IPS DF 4.7 (cell line): ENCODE results near the gene CCDC85C.

ENCODE experiments used
- DNase-seq: peaks from one replicate; pipeline ENCODE4 v3.0.0-alpha.2; 2013; ENCODE audit warnings: low spot score; ENCODE audit errors: extremely low read depth

The CCDC85C gene

DNA sequence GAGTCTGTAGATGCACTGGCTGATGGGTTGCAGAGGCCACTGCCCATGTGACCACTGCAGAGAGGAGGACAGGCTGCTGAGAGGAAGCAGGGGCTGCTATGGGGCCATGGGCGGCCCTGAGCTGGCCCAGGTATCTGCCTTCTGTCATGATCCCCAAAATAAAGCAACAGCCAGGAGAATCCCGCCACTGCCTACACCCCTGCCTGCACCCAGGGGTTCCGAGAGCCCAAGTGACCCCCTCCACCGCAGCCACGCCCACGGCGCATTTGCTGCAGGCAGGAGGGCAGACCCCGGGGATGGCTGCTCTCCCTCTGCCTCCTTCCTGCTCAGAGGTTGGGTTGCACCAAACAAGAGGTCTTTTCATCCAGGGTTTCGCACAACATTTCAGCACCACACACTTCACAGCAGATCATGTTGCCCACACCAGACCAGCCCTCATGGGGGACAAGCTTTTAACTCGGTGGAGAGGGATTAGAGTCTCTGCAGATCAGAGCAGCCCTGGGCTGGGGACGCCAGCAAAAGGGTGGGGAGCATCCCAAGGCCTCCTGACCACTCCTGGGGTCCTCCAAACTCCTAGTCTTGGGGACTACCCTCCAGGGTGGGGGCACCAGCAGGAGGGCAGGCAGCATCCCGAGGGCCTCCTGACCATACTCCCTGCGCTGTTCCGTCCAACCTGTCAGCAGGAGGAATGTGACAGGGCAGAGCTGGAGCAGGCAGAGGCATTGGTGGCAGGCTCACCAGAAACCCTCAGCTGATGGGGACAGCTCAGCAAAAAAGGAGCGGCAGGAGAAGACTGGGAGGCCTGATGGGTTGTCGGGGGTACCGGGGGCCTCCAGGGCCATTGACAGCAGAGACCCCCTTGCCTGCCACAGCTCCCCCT lies 14.1 kb downstream of the CCDC85C start:
- no peak for DNase-seq

DNA sequence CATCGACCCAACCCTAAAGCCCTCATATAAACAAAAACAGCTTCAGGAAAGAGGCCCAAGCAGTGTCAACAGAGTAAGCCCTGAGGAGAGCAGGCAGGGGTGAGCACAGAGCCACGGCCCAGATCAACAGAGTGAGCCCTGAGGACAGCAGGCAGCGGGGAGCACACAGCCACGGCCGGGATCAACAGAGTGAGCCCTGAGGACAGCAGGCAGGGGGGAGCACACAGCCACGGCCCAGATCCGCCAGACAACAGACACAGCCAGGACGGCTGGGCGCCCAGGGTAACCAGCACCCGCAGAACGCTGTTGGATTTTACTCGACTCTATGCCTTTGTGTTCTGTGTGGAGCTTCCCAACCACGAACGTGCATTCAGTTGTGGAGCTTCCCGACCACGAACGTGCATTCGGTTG lies 15.0 kb downstream of the CCDC85C start:
- DNase-seq = no peak

DNA sequence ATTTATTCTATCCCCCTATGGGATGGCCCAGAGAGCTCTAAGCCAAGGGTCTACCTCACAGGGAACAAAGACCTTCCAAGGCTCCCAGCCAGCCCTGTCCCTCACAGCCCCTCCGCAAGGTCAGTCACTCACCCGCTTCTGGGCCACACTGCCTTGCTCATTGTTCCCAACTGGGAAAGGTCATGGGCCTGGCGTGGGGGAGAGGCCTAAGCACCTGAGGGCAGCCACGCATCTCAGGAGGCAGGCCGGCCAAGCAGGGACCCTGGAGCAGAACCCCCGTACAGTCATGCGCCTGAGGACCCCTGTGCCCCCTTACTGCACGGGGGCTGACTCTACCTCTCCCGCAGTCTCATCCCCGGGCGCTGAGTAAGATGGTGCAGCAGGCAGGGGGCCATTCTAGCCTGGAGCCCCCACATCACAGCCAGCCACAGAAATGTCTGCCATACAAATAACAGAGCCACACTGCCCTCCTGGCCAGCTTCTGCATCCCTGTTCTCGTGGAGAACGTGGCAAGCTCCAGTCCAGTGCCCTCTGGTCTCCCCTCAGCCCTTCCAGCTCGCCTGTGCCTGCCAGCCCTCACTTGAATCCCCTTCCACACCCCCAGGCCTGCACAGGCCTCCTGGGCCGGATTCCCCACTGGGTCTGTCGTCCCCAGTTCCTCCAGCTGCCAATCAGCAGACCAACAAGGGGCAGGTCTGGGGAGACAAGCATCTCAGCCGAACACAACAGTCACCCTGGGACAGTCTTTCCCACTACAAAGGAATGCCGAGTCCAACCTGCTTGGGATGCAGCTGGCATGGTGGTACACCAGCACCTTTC lies 16.3 kb downstream of the CCDC85C start:
- DNase-seq = no peak

DNA sequence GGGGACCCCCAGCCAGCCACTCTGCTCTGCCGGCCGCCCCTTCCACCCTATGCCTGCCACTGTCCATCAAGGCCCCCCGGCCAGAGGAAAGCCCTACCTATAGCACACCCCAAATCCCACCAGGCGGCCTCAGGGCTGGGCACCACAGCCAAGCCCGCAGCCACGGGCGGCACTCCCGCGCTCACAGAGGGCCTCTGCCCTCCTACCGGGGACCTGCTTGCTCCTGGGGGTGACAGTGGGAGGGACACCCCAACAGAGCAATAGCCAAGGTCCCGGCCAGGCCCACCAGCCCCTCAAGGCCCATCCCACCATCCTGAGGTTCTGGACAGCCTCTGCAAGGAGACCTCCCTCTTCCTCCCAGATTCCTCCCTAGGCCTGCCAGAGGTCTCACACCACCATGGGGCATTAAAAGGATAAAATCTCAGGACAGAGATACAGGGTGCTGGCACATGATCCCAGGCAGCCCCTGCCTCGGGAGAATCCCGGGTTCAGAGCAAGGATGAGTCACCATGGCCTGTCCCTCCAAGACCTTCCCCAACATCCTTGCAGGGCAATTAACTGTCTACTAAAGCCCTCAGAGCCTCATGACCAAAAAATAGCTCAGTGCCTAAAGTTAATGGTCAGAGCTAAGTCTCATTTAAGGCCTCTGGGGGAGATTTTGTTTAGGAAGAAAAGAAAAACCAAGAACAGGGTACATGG lies 17.1 kb downstream of the CCDC85C start:
- DNase-seq = no peak

DNA sequence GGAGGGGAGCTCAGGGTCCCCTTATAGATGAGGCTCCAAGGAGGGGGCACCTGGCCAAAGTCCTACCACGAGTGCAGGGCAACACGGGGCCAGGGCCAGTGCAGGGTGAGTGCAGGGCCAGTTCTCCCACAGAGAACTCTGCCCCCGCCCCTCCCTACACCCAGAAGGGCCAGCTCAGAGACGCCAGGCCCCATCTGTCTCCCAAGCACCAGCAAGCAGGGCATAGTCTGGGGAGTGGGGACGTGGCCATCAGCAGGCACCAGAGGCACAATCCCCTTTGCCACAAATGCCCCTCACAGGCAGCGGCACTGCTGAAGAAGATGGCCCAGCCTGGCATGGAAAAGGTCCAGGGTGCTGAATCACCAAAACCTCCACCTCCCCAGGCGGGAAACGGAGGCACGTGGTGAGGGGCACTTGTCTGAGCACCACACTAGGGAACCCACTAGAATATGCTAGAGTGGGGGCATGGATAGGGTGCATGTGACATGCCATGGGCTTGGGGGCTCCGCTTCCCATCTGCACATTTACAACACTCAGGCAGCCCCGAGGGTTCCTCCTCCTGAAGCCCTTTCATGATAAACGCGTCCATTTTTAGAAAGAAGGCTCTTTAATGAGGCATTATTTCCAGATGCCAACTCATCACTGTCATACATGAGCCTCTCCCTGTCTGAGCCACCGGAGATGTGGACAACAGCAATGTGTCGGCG lies 17.8 kb downstream of the CCDC85C start:
- DNase-seq = no peak

DNA sequence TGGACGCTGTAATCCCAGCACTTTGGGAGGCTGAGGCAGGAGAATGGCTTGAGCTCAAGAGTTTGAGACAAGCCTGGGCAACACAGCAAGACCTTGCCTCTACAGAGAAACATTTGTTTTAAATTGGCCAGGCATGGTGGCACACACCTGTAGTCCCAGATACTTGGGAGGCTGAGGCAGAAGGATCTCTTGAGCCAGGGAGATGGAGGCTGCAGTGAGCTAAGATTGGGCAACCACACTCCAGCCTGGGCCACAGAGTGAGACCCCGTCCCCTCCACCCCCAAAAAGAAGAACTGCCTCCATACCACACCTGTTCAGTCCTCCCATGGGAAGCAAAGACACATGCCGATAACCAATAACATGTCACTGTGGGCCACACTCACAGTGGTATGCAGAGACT lies 19.2 kb downstream of the CCDC85C start:
- no peak for DNase-seq

DNA sequence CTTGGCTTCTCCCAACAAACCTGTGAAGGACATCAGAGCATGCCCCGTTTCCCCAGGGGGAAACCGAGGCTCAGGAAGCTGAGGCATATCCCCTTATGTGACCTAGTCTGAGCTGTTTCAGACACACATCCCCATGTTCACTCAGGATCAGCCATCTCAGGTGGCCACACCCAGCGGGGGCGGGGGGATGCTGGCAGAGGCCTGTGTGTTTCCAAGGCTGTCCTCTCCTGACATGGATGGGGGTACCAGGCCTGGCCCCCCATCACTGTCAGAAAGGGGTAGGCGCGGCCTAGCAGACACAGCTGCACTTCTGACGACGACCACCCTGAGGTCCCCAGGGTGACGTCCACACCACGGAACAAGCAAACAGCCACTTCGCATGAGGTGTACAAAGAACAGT lies 22.1 kb downstream of the CCDC85C start:
- DNase-seq = no peak

DNA sequence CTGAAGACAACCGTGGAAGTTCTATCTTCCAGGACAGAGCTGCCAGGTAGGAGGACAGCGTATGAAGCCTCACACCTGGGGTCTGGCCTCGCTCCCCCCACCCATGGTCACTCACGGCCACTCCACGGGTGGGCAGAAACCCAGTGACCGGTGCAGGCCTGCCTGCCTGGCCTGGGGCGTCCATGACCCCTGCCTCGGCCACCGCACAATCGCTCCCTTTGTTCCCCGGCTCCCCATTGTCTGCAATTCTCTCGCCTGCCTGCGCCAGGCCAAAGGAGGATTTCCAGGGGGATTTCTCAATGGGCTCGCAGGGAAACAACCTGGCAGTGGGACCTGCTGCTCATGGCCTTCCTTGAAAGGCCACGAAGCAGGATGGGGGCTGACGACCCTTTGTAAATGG lies 22.6 kb downstream of the CCDC85C start:
- no peak for DNase-seq

DNA sequence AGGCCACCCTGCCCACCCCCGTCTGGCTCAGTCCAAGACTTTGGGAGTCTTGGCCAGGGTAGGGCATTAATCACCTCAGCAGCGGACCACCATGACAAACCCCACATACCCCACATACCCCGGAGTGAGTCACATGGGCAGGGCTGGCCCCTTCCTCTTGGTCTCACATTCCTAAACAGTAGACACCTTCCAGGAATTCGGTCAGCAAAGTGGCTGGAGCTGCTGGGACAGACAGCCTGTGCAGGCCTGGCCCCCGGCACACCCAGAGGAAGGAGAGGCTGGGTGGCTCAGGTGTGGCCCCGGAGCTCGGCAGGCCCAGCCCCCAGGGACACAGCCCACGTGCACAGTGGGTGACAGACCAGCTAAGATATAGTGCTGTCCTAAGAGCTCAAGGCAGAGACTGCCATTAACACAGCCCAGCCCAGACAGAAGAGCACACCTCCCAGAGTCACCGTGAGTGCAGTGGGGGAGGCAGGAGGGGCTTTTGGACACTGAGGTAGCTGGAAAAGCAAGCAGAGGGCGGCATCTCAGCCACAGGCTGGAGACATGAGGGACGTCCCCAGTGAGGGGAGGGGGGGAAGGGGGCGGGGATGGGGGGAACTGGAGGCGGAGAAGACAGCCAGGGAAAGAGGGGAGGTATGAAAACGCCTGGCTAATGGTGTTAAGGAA lies 24.0 kb downstream of the CCDC85C start:
- DNase-seq = no peak

DNA sequence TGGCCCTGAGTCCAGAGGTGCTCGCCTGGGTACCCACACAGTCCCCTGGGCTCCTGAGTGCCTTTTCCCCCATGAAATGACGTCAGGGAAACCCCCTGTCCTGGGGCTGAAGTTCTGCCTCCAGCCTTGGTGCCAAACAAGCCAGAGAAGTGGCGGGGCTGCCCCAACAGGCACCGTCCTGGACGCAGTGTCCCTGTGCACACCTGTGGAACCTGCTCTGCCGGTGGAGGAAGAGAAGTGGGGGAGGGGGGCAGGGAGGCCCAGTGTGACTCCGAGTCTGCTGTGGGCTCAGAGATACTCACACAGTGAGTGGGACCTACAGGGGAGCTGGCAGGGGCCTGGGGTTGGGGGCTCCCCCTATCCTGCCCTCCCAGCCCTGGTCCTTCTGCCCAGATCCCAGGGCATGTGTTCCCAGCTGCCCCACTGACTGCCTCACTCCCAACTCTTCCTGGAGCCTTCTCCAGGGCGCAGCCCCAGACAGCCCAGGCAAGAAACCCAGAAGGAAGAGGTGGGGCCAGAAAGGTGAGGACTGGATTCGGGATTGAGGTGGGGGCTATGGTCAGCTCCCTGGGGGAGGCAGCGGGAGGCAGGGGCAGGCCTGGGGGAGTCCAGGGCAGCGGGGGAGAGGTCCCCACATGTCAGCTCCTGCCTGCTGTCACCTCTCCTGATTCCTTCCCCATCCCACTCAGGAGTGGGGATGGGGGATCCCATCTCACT lies 24.7 kb downstream of the CCDC85C start:
- DNase-seq = no peak

DNA sequence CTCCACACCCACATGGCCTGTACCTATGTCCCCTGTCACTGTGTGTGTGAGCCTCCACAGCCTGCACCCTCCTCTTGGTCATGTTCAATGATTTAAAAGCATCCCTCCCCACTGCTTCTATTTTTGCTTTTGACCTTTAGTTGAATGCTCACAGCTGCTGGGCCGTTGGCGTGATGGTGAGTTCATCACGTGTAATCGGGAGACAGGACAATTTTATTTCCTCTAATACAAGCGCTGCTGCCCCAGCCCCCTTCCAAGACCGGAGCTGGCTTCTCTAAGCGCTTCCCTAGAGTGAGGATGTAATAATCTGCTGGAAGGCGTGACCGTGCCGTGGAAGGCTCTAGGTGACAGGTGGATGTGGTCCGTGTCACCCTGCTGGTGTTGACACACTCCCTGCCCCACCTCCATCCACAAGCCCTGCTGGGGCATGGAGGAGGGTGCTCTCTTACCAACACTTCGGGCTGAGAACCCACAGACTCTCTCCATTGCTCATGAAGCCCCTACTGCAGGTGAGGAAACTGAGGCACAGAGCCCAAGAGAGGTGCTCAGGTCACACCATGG lies 25.4 kb downstream of the CCDC85C start:
- DNase-seq = no peak

DNA sequence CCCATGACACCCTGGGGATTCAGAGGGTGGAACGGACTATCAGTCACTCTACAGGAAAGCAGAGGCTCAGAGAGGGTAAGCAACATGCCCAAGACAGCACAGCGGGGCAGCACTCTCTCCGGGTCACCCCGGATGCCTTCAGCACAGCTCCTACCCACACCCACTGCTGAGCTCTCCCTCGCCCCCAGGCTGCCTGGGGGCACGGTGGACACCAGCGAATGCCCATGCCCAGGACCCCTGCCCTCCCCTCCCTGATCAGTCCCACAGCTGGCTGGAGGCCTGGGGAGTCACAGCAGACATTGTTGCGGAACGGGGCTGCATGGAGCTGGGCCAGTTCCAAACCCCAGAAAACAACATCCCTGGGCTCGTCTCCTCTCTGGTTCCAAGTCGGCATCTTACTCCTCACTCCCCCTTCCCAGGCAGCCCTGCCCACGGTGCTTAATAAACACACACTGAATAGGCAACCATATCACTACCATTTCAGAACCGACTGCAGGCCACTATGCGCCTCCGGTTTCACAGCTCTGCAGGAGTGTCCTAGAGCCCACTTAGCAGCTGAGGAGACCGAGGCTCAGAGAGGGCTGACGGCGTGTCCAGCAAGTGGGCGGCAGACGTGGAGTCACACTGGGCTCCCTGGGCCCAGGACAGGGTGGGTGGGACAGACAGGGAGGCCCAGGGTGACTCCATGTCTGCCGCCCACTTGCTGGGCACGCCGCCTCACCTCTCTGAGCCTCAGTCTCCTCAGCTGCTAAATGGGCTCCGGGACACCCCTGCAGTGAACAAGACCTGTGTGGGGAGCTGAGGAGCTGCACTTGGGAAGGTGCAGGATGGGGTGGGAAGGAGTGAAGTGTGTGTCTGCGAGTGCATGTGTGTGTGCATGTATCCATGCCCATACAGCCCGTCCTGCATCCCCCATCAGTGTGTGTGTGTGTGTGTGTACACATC lies 27.0 kb downstream of the CCDC85C start:
- DNase-seq = no peak

DNA sequence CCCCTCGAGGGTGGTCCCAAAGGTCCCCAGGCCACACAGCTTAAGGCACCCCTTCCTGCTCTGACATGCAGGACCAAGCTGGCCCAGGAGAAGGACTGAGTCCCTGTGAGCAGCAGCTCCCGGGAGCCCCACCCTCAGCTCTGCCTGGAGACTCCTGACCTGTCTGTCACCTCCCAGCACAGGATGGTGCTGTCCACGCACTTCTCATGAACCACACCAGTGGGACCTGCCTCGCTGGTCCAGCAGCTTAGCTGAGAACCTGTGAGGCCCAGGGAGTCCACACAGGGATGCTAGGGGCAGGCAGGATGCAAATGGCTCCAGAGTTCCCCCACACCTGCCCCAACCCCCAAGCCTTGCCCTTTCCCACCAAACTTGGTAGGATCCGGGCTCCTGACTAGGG lies 27.7 kb downstream of the CCDC85C start:
- no peak for DNase-seq

DNA sequence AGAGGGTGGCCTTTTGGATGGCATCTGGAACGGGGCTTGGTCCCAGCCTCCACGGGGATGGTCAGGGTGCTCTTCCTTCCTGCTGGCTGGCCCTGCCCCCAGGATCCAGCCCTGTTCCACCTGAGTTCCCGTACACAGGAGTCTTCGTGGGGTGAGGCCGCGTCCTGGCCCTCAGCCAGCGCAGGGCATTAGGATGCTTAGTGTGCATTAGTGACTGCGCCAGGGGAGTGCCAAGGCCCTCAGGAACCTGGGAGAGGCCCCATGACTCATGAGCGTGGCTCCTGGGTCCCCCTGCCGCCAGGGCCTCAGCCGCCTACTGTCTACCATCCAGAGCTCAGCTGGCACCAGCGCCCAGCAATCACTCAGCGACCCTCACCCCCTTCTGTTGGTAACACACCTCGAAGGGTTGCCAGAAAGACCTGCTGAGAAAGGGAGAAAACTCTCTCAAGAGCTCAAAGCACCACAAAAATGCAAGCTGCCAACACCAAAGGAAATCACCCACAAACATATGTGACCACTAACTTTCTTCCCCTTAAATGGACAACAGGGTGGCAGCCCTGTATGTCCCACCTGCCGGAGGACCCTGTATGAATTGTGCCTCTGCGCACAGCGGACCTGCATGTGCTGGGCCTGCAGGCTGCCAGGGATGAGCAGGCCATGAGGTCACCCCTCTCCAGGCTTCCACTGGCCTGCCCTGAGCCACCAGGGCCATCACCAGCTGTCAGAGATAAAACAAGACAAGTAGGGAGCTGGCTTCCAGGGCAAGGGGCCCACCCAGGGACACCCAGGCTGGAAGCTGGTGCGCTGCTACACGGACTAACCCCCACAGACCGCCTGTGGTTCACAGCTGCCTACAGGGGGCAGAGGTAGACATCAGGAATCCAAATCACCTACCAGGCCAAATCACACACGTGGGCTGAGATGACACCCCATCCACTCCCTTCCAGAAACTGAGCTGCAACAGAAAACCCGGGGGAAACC lies 28.7 kb downstream of the CCDC85C start:
- DNase-seq = no peak

DNA sequence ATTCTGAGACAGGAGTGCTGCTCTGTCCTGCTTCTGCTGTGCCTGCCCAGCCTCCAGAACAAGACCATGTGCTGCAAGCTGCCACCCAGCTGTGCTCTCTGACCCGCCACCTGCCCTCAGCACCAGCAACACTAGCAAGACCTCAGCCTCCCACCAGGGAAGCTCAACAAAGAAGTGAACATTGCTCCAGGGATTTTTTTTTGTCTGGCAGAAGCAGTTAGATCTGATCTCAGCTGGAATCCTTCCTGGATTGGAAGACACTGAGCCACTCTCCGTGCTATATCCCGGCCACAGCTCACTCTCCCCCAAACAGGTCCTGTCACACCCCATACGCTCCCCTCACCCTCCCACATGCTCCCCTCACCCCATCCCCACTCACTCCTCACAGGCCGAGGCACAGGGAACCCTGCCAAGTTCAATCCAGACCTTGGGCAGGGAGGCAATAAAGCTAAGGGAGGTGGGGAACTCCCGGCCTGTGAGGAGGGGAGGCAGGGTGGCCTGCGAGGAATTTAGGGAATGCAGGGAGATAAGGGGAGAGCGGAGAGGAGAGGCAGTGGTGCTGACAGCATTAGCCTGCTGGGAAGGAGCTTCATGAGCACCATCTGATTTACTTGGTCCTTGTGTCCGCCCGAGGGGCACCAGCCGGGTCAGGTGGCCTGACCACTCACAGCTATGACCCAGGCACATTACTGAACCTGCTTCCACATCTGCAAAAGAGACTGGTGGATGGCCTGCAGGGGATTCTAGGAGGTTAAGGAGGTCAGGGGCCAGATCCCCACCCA lies 29.7 kb downstream of the CCDC85C start:
- no peak for DNase-seq

DNA sequence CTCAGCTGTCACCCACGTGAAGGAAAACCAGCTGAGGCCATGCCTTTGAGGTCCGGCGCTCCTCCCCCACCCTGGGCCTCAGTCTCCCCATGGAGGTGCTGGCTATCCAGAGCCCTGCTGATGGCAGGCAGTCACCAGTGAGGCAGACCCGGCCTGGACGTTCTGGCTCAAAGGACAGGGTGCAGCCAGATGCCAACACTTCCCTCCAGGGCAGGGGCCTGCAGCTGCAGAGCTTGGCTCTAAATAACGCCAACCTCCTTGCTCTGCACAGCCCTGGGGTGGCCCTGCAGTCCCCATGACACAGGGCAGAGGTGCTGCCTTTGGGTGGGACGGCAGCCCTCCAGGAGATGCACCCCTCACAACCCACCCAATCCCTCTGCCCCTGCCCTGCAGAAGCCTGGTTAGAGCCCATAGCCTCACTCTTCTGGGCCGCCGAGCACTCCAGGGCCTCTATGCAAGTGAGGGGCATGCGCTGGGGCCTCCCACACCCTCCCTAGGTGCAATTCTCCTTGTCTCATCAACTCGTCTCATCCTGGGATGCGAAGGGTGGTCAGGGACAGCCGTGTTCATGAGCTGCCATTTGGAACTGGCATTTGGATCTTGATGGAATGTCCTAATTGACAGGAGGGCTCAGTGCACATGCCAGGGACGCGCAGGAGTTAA lies 30.4 kb downstream of the CCDC85C start:
- no peak for DNase-seq
